ENCODE measurements around the gene PROCA1.
A peak's percentile ranks its signal among the peaks of the same experiment; 100 is the strongest.
"Not testable (repeated sequence)": the region's sequence is repeated elsewhere in the genome, so short reads cannot be mapped to it uniquely, and the experiment has no call there.

Gene PROCA1

DNA sequence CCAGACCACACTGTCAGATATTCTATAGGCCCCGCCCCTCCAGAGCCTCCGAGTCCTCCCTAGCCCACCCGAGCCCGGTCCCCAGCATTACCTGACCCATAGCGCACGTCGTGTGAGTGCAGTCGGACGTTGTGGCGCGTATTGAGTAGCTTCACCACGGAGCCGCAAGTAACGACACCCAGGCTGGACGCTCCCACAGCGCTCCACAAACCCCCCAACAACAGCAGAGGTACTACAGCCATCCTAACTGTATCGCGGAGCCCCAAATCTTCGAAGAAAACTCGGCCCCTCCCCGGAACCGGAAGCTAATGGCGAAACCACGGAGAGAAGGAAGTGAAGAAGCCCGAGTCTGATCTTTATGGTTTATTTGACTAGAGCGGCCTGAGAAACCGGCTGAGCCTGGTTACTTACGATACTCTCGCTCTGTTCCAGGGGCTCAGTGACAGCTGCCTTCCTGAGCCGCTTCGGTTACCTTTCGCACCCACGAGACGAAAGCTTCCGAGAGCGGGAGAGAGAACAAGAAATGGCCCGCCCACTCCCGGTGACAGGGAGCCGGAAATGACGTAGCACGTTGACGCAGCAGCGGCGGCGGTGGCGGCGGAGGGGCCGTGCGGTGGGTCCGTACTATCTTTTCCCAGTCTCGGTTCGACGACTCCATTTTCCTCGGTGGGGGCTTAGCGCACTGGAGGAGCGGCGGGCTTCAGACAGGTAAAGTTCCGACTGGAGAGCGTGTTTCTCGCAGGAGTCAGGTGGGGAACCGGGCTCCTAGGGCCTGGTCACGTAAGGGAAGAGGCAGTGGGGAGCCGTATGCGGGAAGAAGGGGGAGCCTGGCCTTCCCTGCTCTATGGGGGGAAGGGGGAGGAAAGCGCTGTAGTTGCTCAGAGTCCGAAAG is 49.8 kb downstream of the PROCA1 start, which contains the start of the genes SDF2 and SUPT6H:
Gene SDF2 (minus strand): TSS at position 272 of the 892 bp plus-strand sequence. CDS start 30 bp downstream, at position 242.
Gene SUPT6H (plus strand): TSS at position 571 of the 892 bp plus-strand sequence. CDS start 11,197 bp downstream, outside the sequence.
- peak; percentile 93 for DNase-seq

DNA sequence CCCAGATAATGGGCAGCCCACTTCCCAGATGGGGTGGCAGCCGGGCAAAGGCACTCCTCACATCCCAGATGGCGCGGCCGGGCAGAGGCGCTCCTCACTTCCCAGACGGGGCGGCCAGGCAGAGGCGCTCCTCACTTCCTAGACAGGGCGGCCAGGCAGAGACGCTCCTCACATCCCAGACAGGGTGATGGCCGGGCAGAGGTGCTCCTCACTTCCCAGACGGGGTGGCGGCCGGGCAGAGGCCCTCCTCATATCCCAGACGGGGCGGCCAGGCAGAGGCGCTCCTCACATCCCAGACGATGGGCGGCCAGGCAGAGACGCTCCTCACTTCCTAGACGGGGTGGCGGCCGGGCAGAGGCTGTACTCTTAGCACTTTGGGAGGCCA is 52.2 kb downstream of the PROCA1 start:
- DNase-seq = not testable (repeated sequence)

DNA sequence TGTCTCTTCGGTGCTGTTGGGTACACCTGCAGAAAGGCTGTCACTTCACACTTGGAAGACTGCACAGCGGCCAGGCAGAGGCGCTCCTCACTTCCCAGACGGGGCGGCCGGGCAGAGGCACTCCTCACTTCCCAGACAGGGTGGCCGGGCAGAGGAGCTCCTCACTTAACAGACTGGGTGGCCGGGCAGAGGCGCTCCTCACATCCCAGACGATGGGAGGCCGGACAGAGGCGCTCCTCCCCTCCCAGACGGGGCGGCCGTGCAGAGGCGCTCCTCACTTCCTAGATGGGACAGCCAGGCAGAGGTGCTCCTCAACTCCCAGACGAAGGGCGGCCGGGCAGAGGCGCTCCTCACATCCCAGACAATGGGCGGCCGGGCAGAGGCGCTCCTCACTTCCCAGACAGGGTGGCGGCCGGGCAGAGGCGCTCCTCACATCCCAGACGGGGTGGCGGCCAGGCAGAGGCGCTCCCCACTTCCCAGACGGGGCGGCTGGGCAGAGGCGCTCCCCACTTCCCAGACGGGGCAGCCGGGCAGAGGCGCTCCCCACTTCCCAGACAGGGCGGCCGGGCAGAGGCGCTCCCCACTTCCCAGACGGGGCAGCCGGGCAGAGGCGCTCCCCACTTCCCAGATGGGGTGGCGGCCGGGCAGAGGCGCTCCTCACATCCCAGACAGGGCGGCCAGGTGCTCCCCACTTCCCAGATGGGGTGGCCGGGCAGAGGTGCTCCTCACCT is 52.8 kb downstream of the PROCA1 start:
- DNase-seq = not testable (repeated sequence)

DNA sequence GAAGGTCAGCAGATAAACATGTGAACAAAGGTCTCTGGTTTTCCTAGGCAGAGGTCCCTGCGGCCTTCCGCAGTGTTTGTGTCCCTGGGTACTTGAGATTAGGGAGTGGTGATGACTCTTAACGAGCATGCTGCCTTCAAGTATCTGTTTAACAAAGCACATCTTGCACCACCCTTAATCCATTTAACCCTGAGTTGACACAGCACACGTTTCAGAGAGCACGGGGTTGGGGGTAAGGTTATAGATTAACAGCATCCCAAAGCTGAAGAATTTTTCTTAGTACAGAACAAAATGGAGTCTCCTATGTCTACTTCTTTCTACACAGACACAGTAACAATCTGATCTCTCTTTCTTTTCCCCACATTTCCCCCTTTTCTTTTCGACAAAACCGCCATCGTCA is 53.3 kb downstream of the PROCA1 start:
- not testable (repeated sequence) for DNase-seq

DNA sequence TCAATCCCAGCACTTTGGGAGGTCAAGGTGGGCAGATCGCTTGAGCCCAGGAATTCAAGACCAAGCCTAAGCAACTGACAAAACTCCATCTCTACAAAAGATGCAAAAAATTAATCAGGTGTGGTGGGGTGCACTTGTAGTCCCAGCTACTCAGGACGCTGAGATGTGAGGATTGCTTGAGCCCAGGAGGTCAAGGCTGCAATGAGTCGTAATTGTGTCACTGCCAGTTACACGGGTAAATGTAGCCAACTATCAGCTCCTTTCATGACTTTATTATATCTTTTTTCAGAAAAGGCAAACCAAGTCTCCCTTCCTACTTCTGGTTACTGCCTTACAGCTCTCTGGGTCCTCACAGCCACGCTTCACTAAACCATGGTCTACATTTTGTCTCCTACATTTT is 53.9 kb downstream of the PROCA1 start:
- no peak for DNase-seq

DNA sequence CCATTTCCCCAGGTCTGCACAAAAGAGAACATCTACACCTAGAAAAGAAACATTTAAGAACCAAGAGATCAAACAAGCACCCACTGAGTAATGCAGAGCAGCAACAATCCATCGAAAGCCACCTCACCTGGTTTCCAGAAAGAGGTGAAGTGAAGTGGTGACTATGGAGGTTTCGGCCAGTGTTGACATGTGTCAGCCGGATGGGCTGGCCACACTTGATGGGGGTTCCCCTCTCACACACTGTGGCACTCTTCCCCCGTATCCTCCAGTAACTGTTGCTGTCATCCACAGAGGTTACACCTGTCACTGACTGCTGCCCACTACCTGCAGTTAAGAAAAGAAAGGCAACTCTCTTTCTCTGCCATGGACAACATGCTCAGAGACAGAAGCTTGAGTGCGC is 56.5 kb downstream of the PROCA1 start:
- DNase-seq = no peak

All from activated CD4-positive, alpha-beta T cell treated with anti-CD3 and anti-CD28 coated beads, Interleukin-2, amount 50 U/mL, for 4 hours (primary cell).